ENCODE measurements around the gene THRB. TPM values are rescaled to one million over a fixed set of nuclear protein-coding genes. Genes with fewer than 3 reads are reported as not detected.

THRB gene
- polyA plus RNA-seq, 2 of the 4 experiments (the other 2 are of a cell fraction) = 2.0 to 2.3 TPM

DNA sequence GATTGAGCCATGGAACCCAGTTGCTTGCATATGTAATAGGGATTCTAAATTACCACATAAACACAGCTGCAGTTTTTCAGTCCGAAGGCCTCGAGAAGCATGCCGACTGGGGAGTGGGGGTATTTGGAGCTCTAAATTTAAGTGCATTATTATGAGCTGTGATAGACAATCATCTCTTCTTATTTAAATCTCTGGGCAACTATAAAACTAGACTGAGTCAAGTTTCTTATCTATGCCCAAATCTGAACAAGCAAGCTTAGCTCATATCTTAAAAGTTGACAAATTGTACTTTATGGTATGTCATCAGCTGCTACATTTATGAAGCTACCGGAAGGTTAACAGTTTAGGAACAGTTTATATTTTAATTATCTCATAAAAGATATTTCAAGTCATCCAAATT, 19.5 kb upstream of the THRB start:
- H3K27ac ChIP-seq = no peak overlapping the region
- POLR2A ChIA-PET = no interaction called here
- no peak overlapping the region for H3K4me3 ChIP-seq
- H3K4me2 ChIP-seq = no peak overlapping the region
- H3K4me1 ChIP-seq = 0 out of 3 replicates have a peak, but pooled peaks cover 13% of the 10 kb centered on the region
- H3K9me3 ChIP-seq = no peaks in the 10 kb centered on the region
- no peak for FAIRE-seq
- ATAC-seq = no peak
- CTCF ChIA-PET = interaction anchor here (0.5 to 0.8 kb wide), 2 partner anchors 31 to 1097 kb away, joined by 3 read pairs; no protein-coding TSS in a partner anchor
- TF ChIP-seq CEBPB (IDR thresholded peaks at IDR 0.05) (no peak), POLR2AphosphoS2 (conservative IDR thresholded peaks at IDR 0.05; ENCODE audit: low read length) (no peak), JUNB (IDR thresholded peaks at IDR 0.05) (no peak)
- DNase-seq (ENCODE audit: low read depth in 1 of 2, low spot score in 1 of 2) = no peak
- 81% methylated on average over 4 of the region's 4 CpGs for WGBS (ENCODE audit: missing lambda C conversion rate)

DNA sequence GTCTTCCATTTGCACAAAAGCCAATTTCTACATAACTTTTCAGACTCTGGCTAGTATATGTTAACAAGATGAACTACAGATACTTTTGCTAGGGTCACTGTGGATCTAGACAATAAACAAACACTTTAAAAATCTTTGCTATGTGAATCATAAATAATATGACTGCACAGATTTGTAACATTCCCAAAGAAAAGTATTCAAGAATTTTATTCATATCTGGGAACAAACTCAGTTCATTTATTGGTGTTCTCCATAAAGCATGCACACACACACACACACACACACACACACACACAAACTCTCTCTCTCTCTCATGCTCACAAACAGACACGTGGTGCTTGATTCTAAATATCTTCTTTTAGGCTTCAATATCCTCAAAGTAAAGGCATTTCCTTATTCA, 18.8 kb upstream of the THRB start:
- no peak for DNase-seq (ENCODE audit: low read depth in 1 of 2, low spot score in 1 of 2)
- Histone ChIP-seq H3K27ac (no peak overlapping the region), H3K4me1 (0 out of 3 replicates have a peak, but pooled peaks cover 13% of the 10 kb centered on the region), H3K4me3 (no peak overlapping the region), H3K9me3 (no peaks in the 10 kb centered on the region), H3K4me2 (no peak overlapping the region)
- CTCF ChIA-PET = interaction anchor here (0.5 kb wide), 1 partner anchor 1098 kb away, joined by 3 read pairs; no protein-coding TSS in a partner anchor
- POLR2A ChIA-PET = no interaction called here
- no peak for ATAC-seq
- FAIRE-seq = no peak
- TF ChIP-seq RFX5 (IDR thresholded peaks at IDR 0.05) (no peak), NFE2L2 (conservative IDR thresholded peaks at IDR 0.05; ENCODE audit: low read length) (no peak), RCOR1 (IDR thresholded peaks at IDR 0.05; ENCODE audit: low read depth, low read length) (no peak), TFCP2L1 (CRISPR knock-in tag; IDR thresholded peaks at IDR 0.05) (no peak), JUNB (IDR thresholded peaks at IDR 0.05) (no peak)
- WGBS (ENCODE audit: missing lambda C conversion rate) = 12% methylated on average over 1 of the region's 1 CpG

DNA sequence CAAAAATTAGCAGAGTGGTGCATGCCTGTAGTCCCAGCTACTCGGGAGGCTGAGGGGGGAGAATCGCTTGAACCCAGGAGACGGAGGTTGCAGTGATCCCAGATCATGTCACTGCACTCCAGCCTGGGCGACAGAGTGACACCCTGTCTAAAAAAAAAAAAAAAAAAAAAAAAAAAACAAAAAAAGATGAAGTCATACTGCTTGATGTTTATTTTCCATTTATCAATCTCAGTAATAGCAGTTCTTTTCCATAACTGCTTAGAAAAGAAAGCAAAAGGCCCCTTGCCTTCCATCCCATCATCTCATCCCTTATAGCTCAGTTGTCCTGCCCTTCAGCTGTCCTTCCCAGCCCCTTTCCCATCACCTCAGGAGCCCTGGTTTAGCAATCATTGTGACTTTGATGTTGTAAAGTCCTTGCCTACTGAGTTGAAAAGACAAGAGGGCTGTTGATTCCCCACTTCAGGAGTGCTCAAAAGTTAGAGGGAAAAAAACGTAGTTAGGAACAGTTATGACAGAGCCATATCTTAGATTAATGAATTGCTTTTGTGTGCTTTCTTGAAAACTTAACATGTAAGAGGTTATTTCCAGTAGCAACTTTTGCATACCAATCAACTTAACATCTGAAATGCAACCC, 18.0 kb upstream of the THRB start:
- TF ChIP-seq RFX5 (IDR thresholded peaks at IDR 0.05) (no peak), CHD2 (IDR thresholded peaks at IDR 0.05; ENCODE audit: low read length, partially characterized antibody) (no peak), MAZ (IDR thresholded peaks at IDR 0.05; ENCODE audit: borderline replicate concordance, low read depth, low read length) (no peak), SMC3 (IDR thresholded peaks at IDR 0.05) (no peak), HDAC2 (IDR thresholded peaks at IDR 0.05) (no peak), FOSB (CRISPR knock-in tag; IDR thresholded peaks at IDR 0.05) (no peak), BHLHE40 (IDR thresholded peaks at IDR 0.05; ENCODE audit: low read depth, low read length) (no peak), HEYL (CRISPR knock-in tag; IDR thresholded peaks at IDR 0.05) (no peak), ZFP36 (IDR thresholded peaks at IDR 0.05; ENCODE audit: borderline replicate concordance, partially characterized antibody) (no peak), ZC3H11A (IDR thresholded peaks at IDR 0.05) (no peak), POLR2A (IDR thresholded peaks at IDR 0.05; ENCODE audit: low read length) (no peak), RNF2 (IDR thresholded peaks at IDR 0.05; ENCODE audit: borderline replicate concordance, low read depth) (no peak), HOXB5 (CRISPR knock-in tag; IDR thresholded peaks at IDR 0.05) (no peak)
- TF ChIP-seq, protein P1, sequence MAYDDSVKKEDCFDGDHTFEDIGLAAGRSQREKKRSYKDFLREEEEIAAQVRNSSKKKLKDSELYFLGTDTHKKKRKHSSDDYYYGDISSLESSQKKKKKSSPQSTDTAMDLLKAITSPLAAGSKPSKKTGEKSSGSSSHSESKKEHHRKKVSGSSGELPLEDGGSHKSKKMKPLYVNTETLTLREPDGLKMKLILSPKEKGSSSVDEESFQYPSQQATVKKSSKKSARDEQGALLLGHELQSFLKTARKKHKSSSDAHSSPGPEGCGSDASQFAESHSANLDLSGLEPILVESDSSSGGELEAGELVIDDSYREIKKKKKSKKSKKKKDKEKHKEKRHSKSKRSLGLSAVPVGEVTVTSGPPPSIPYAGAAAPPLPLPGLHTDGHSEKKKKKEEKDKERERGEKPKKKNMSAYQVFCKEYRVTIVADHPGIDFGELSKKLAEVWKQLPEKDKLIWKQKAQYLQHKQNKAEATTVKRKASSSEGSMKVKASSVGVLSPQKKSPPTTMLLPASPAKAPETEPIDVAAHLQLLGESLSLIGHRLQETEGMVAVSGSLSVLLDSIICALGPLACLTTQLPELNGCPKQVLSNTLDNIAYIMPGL (CRISPR knock-in tag; IDR thresholded peaks at IDR 0.05; ENCODE audit: borderline replicate concordance) = no peak
- TF ChIP-seq, protein P2, sequence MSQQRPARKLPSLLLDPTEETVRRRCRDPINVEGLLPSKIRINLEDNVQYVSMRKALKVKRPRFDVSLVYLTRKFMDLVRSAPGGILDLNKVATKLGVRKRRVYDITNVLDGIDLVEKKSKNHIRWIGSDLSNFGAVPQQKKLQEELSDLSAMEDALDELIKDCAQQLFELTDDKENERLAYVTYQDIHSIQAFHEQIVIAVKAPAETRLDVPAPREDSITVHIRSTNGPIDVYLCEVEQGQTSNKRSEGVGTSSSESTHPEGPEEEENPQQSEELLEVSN (IDR thresholded peaks at IDR 0.05; ENCODE audit: borderline replicate concordance, low read depth) = no peak
- TF ChIP-seq, protein P3, sequence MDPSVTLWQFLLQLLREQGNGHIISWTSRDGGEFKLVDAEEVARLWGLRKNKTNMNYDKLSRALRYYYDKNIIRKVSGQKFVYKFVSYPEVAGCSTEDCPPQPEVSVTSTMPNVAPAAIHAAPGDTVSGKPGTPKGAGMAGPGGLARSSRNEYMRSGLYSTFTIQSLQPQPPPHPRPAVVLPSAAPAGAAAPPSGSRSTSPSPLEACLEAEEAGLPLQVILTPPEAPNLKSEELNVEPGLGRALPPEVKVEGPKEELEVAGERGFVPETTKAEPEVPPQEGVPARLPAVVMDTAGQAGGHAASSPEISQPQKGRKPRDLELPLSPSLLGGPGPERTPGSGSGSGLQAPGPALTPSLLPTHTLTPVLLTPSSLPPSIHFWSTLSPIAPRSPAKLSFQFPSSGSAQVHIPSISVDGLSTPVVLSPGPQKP (IDR thresholded peaks at IDR 0.05; ENCODE audit: low read depth, low read length) = no peak
- TF ChIP-seq, protein P4, sequence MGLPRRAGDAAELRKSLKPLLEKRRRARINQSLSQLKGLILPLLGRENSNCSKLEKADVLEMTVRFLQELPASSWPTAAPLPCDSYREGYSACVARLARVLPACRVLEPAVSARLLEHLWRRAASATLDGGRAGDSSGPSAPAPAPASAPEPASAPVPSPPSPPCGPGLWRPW (IDR thresholded peaks at IDR 0.05) = no peak
- FAIRE-seq (no peak), ATAC-seq (no peak), DNase-seq (ENCODE audit: low read depth in 1 of 2, low spot score in 1 of 2) (no peak)
- Histone ChIP-seq H3K4me2 (no peak overlapping the region), H3K9me3 (no peaks in the 10 kb centered on the region), H3K4me1 (0 out of 3 replicates have a peak, but pooled peaks cover 13% of the 10 kb centered on the region), H3K4me3 (no peak overlapping the region), H3K27ac (no peak overlapping the region)
- 73% methylated on average over 4 of the region's 5 CpGs for WGBS (ENCODE audit: missing lambda C conversion rate)
- ChIA-PET CTCF (interaction anchor here (1.5 kb wide), 1 partner anchor 12 kb away, joined by 4 read pairs; no protein-coding TSS in a partner anchor), POLR2A (no interaction called here)
